ENCODE measurements around the gene DIPK1B.

DIPK1B gene

DNA sequence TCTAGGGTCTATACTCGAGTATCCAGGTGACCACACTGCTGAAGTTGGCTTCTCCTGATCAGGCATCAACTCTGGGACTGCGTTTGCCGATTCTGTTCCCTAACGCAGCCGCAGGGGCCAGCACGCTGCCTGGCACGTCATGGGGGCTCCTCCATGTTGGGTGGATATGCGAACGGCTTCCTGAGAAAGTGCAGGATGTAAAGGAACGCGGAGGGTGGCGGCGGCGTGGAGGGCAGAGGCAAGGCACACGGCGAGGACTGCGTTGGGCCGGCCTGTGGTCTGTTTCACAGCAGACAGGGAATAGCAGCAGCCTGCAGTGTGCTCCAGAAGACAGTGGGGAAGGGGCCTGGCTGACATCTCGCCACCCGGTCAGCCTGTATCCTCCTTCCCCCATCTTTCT is 26.6 kb downstream of the DIPK1B start:
- DNase-seq (ENCODE audit: low read depth in 2 of 2): no peak

DNA sequence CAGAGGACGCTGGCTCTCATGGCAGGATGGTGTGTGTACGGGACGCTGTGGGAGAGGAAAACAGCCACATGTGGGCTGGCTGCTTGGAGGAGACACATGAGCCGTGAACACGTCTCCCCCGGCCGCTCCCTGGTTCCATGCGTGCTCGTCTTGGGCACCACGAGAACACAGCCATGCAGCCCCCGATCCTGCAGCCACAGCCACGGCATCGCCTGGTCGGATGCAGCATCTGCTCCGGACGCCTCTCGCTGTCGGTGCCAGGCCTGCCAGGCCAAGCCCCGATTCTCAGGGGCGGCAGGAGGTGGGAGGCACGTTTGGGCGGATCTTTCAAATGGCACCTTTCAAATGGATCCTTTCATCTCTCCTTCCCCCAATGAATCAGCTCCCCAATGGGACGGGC is 27.1 kb downstream of the DIPK1B start:
- no peak for DNase-seq (ENCODE audit: low read depth in 2 of 2)

DNA sequence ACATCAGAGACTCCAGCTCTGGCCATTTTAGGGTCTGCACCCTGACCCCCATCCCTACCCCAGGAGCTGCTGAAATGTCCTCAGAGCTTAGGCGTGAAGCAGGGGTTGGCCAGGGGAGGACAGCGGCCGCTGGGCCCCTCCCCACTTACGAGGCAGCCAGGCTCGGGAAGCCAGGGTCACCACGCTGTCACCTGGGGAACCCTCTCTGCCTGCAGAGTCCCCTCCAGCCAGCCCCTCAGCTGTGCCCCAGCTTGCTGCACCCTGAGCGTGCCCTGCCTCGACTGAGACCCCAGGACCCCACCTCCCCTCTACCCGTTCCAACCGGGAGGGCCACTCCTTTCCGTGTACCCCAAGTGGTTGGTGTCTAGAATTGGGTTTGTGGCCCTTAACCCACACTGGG is 27.7 kb downstream of the DIPK1B start:
- no peak for DNase-seq (ENCODE audit: low read depth in 2 of 2)

DNA sequence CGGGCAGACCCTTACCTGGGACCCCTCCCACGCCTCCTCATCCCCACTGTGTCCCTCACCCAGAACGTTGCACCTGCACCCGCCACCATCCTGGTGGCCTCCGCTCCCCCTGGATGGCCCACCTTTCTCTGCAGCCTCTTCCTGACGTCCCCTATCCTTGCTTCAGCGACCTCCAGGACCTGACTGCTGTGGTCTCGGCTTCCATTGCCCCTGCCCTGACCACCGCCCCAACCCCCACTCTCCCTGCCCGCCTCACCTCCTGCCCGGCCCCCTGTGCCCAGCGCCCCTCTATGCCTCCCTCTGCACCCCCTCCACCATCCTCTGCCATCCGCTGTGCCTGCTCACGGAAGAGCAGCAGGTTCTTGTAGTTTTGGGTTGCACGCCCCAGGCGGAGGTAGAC is 28.1 kb downstream of the DIPK1B start:
- no peak for DNase-seq (ENCODE audit: low read depth in 2 of 2)

DNA sequence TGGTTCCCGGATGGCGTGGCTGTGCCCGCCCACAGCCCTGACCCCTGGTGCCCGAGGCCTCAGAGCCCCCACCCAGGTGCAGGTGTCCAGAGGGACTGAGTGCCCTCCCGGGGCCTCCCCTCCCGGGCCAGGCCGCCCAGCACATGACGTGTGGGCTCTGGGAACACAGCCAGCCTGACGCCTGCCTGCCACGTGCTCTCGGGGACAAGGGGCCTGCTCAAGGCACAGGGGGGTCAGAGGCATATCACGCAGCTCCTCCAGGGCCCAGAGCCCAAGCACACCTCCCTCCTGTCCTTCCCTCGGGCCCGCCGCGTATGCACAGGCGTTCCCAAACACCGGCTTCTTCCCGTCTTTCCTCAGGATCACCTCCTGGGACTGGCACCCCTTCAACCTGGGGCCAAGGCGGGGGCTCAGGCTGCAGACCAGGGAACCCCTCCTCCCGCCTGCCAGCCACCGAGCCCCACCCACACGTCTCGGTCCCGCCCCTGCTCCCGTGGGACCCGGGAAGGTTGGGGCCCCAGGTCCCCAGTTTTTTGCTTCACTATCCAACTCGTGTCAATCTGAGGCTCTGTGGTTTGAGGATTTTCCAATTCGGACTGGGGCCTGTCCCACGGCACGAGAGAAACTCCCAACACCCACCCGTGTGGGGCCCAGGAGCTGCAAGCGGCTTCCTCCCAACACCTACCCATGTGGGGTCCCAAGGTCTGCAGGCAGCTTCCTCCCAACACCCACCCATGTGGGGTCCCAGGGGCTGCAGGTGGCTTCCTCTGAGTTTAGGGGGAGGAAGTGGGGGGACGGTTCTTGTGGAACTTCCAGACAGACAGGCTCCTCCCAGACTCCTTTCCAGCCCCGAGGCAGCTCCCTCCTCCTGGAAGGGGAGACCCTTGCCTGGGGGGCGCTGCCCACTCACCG is 28.9 kb downstream of the DIPK1B start:
- no peak for DNase-seq (ENCODE audit: low read depth in 2 of 2)

DNA sequence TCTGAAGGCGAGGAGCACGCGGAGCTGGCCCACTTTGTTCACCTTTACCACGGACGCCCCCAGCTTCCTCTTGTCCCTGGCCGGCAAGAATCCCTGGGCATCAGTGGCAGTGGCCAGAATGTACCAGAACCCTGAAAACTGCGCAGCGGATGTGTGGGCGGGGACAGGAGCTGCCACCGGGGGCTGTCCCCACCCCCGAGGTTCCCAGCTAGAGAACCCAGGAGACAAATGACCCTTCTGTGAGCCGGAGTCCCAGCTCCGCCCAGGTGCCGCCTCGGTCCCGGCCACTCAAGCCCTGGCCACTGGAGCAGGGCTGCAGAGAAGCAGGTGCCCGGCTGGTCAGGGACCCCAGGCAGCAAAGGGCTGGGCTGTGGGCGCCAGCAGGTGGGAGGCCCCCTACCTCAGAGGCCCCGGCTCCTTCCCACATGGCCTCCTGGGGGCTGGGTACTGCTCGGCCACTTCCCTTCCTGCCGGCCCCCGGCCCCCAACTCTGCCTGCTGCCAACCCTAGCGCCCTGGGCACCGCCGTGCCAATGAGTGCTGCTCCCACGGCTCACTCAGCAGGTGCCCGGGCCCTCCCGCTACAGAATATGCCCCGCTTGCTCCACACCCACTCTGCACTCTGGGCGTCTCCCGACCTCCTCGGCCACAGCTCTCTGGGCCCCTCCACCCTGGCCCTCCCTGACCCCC is 29.7 kb downstream of the DIPK1B start:
- no peak for DNase-seq (ENCODE audit: low read depth in 2 of 2)

DNA sequence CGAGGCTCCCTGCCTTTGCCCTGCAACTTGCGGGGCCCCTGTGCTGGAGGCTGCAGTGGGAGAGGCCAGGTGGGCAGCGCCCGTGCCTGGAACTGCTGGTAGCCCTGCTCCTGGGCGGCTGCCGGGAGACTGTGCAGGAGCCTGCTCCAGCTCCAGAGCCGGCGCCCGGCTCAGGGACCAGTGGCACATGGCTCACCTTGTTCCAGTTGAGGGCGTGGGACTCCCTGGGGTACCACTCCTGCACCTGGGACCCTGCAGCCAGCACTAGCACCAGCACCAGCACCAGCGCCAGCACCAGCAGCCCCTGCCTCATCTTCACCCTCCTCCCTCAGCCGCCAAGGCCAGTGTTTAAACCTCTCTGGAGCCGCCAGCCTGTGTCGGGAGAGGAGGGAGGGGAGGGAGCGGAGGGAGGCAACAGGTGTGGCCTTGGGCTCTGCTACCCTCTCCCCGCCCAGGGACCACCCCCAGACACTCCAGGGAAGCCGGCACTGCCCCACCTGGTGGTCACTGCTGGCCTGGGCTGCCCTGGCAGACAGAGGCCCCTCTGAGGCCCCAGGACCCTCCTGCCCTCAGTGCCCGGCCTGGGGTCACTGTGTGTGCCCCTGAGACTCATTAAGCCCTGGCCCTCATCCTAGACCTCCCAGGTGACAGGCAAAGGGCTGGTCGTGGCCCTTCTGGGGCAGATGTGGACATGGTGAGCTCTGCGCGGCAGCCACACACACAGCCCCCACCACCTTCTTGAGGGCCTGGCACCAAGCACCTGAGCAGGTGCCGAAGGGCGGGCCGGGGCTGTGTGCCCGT is 30.4 kb downstream of the DIPK1B start, which contains the start of gene LCN10:
Gene LCN10, minus strand, starts transcription at position 350 of the 801 bp plus-strand sequence. Its CDS starts 37 bp downstream, at position 313.
- DNase-seq (ENCODE audit: low read depth in 2 of 2): no peak

DNA sequence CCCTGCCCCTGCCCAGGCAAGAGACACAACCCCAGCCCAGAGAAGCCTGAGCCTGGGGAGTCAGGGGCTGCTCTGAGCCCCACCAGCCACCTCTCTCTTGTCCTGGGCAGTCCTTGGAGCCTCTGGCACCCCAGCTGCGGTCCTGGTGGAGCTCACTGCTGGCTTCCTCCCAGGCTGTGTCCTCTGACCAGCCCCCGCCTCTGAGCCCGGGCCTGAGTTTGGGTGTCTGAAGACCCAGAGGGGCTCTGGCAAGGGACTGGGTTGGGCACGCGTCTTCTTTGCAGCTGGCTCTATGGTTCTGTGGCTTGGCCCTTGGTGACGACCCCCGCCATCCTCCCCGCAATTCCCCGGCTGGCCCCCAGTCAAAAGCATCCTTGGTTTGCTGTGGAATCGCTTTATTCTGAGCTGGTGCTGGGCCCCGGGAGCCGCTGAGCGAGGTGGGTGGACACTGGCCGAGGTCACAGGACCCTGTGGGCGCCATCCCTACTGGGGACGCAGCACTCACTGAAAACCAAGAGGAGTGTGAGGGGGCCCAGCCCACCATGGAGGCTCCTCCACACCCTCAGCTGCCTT is 31.4 kb downstream of the DIPK1B start:
- no peak for DNase-seq (ENCODE audit: low read depth in 2 of 2)

DNA sequence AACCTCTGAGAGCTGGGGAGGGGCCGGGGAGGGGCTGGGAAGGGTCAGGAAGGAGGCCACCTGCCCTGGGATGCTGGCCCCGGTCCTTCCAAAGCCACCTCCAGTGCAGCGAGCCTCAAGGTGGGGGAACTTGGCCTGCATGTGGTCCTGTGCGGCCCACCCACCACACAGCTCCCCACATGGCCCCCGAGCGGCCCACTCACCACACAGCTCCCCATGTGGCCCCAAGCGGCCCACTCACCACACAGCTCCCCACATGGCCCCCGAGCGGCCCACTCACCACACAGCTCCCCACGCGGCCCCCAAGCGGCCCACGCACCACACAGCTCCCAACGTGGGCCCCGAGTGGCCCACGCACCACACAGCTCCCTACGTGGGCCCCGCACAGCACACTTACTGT is 32.4 kb downstream of the DIPK1B start:
- no peak for DNase-seq (ENCODE audit: low read depth in 2 of 2)

DNA sequence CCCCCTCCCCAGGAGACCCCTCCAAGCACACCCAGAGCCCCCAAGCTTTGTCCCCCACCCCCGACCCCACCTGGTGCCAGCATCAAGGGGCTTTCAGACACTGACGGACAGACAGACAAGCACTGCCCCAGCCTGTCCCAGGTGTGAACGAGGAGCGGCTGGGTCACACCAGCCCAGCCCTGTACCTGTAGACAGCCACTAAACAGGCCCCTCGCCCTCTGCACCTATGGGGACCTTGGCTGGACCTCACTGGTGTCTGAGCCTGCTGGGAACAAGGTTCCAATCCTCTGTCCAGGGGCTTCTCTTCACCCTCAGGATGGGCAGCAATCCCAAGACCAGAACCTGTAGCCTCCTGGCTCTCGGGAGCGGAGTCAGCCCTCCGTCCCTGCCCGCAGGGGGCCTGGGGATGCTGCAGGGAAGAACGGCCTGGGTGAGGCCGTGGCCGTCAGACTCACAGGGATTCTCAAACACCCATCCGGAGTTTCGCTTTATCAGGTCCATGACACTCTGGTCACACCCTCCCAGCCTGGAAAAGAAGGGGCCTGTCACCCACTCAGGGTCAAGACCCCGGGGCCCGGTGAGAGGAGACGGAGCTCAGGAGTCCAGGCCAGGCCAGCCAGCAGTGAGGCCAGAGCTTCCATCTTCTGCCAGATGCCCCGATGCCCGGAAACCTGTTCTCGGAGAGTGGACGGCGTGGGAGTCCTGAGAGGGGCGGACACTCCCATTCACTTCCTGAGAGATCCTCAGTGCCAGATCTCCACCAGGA is 33.2 kb downstream of the DIPK1B start:
- DNase-seq (ENCODE audit: low read depth in 2 of 2): no peak

DNA sequence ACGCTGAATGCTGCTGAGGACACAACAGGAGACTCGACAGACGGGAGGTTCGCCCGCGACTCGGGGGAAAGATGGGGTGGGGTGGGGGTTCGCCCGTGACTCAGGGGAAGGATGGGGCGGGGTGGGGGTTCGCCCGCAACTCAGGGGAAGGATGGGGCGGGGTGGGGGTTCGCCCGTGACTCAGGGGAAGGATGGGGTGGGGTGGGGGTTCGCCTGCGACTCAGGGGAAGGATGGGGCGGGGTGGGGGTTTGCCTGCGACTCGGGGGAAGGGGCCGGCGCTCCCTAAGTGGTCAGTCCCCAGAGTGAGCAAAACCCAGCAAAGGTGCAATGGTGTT is 33.8 kb downstream of the DIPK1B start:
- no peak for DNase-seq (ENCODE audit: low read depth in 2 of 2)

DNA sequence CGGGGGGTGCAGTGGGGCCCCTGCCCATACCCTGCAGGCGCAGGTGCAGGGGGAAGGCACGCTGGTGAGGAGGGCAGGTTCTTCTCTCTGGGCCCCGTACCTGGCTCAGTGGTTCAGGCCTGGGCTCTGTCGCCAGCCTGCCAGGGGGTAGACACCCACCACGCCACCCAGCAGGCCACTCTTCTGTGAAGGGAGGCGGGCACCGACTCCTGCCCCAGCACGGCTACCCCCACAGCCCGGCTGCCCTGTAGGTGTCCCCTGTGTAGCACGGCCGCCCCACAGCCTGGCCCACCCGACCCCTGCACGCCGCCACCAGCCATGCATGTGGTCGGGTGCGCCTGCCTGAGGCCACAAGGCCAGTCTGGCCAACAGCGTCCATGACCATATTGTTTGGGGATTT is 34.2 kb downstream of the DIPK1B start:
- no peak for DNase-seq (ENCODE audit: low read depth in 2 of 2)

DNA sequence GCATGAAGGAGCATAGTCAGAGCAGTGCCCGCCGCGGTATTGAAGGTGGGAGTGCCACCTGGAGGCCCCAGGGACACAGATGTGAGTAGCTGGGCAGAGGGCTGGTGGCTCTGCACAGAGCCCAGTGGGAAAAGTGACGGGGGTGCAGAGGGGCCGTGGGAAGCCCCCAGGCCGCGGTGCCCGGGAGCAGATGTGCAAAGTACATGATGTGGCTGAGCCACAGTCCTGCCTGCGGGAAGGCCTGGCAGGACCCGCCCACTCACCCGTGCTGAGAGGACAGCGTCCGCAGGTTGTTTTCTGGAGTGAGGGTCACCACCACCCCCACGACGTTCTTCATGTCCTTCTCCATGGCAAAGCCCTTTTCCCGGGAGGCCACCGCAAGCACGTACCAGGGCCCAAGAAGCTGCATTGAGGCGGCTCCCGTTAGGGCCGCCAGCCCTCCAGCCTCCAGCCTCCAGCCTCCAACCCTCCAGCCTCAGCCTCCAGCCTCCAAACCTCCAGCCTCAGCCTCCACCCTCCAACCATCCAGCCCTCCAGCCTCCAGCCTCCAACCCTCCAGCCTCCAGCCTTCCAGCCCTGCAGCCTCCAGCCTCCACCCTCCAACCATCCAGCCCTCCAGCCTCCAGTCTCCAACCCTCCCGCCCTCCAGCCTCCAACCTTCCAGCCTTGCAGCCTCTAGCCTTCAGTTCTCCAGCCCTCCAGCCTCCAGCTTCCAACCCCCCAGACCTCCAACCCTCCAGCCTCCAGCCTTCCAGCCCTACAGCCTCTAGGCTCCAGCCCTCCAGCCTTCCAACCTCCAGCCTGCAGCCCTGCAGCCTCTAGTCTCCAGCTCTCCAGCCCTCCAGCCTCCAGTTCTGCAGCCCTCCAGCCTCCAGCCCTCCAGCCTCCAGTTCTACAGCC is 35.0 kb downstream of the DIPK1B start:
- DNase-seq (ENCODE audit: low read depth in 2 of 2): no peak

DNA sequence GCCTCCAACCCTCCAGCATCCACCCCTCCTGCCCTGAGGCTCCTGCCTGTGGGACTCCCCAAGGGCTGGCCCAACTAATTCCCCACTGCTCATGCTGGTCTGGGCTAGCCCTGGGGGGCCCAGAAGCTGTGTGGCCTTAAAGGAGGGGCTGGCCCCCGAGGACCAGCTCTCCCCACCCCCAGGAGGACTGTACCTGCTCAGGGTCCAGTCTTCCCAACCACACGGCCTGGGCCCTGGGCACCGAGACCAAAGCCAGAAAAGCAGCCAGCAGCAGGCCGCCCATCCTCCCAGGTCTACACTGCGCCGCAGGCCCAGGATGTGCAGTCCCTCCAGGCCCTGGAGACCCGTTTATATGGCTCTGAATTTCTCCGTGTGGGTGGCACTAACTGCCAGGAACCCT is 35.8 kb downstream of the DIPK1B start, which contains the start of gene LCN6:
Gene LCN6, minus strand, starts transcription at position 325 of the 400 bp plus-strand sequence. Its CDS starts 42 bp downstream, at position 283.
- DNase-seq (ENCODE audit: low read depth in 2 of 2): no peak

DNA sequence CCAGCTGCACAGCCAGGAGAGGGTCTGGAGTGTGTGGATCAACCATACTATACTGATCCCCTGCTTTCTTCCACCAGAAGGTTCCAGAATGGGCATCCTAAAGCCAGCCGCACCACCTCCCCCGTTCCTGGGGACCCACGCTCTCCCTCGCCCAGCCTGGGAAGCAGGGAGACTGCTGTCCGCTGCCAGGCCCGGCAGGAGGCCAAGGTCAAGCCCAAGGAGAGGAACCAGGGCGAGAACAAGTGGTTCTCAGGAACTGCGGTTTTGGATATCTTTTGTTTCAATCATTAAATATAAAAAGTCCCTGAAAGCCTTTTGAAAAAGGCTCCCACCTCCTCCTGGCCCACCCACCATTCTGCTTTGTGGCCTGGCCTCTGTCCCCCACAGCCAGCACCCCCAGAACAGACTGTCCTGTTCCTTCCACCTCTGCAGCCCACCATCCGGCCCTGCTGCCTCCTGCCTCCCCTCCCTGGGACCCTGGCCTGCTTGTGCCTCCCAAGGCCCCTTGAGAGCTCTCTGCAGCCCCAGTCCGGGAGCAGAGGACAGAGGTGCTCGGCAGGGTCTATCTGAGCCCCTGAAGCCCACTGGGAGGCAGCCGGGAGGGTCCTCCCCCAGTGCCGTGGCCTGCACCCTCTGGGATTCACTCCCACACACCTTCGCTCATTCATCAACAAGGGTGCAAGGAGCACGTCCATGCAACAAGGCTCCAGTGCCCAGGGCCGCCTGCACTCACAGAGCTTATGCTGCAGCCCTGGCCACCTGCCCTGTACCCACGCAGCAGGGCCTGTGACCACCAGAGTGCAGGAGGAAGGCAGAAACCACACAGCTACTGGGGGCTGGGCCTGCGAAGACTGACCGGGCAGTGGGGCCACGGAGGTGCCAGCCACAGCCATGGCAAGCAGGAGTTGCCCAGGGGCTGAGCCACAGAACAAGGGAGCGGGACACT is 36.6 kb downstream of the DIPK1B start:
- no peak for DNase-seq (ENCODE audit: low read depth in 2 of 2)

DNA sequence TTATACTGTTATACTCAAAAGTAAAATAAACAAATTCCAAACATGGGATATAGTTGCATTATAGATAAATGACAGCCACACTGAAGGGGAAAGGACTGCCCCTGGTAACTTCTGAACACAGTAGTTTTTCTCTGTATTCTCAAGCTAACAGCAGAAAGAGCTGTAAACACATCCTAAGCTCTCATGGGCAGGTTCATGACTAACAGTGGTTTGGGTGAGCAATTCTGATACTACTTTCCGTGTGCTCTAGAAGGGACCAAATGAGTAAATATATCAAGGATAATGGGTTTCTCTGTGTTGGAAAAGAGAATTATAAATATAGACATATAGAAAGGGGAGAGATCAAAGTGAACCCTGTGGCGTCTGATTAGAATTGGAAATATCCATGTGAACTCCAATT is 38.2 kb downstream of the DIPK1B start:
- no peak for DNase-seq (ENCODE audit: low read depth in 2 of 2)

DNA sequence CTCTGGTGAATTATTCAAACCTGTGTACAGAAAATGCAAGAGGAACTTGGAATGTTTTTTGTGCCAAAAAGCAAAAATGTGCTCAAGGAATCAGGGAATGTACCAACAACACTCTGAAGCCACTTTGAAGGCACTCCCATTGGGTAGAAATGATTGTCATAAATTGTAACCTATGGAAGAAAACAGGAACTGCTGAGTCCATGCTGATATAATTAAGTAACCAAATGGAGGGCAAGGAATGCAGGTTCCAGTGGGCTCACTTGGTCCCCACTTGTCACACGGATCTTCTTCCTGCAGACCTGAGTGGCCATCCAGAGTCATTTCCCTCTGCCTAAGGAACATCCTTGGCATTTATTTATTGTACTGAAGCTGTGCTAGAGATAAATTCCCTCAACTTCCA is 38.9 kb downstream of the DIPK1B start:
- DNase-seq (ENCODE audit: low read depth in 2 of 2): no peak

DNA sequence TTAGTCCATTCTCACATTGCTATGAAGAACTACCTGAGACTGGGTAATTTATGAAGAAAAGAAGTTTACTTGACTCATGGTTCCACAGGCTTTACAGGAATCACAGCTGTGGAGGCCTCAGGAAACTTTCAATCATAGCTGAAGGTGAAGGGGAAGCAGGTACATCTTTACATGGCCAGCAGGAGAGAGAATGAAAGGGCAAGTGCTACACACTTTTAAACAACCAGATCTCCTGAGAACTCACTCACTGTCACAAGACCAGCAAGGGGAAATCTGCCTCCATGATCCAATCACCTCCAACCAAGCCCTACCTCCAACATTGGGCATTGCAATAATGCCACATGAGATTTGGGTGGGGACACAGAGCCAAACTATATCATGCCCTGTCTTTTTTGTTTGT is 39.4 kb downstream of the DIPK1B start:
- DNase-seq (ENCODE audit: low read depth in 2 of 2): no peak
